C4-2B (cell line): ENCODE results near the gene TLN1.

Source experiments
- H3K27ac ChIP-seq: fragments of 450-650 bp; 2 replicates; pipeline ENCODE4 v1.5.1; 2017
- CTCF ChIP-seq: fragments of 450-650 bp; conservative IDR thresholded peaks from 2 replicates; pipeline ENCODE4 v1.5.1; 2017; ENCODE audit warnings: mild to moderate bottlenecking
- ZFX ChIP-seq: fragments of 450-650 bp; IDR thresholded peaks from 2 replicates; pipeline ENCODE4 v1.6.1; 2017

TLN1 gene

GRCh38 chr9:35729101-35729500 lies 2.9 kb downstream of the TLN1 start:
- H3K27ac ChIP-seq, result no peak overlapping the region
- no peak for TF ChIP-seq CTCF
- TF ChIP-seq ZFX, result no peak

- no peak overlapping the region for H3K27ac ChIP-seq
- TF ChIP-seq ZFX (no peak), CTCF (no peak)
These were observed 3.7 kb downstream of the TLN1 start for GRCh38 chr9:35728041-35728971.

GRCh38 chr9:35727676-35728040 lies 4.3 kb downstream of the TLN1 start:
- TF ChIP-seq ZFX (no peak), CTCF (no peak)
- no peak overlapping the region for H3K27ac ChIP-seq

- no peak for TF ChIP-seq CTCF
- TF ChIP-seq ZFX, result no peak
- H3K27ac ChIP-seq, result no peak overlapping the region
These were observed 5.1 kb downstream of the TLN1 start for GRCh38 chr9:35726931-35727330.

GRCh38 chr9:35725362-35725761 lies 6.6 kb downstream of the TLN1 start:
- TF ChIP-seq CTCF (no peak), ZFX (no peak)
- no peak overlapping the region for H3K27ac ChIP-seq

- TF ChIP-seq CTCF (no peak), ZFX (no peak)
These were observed 8.1 kb downstream of the TLN1 start for GRCh38 chr9:35723908-35724307.

GRCh38 chr9:35723426-35723825 lies 8.6 kb downstream of the TLN1 start:
- TF ChIP-seq CTCF, result no peak
- TF ChIP-seq ZFX, result no peak
- H3K27ac ChIP-seq, result no peak overlapping the region

More at GRCh38 chr9:35723908-35724307, 8.1 kb downstream of the TLN1 start:
- H3K27ac ChIP-seq, result no peak overlapping the region
